ENCODE measurements around the gene HLA-DPA1.

HLA-DPA1 gene

DNA sequence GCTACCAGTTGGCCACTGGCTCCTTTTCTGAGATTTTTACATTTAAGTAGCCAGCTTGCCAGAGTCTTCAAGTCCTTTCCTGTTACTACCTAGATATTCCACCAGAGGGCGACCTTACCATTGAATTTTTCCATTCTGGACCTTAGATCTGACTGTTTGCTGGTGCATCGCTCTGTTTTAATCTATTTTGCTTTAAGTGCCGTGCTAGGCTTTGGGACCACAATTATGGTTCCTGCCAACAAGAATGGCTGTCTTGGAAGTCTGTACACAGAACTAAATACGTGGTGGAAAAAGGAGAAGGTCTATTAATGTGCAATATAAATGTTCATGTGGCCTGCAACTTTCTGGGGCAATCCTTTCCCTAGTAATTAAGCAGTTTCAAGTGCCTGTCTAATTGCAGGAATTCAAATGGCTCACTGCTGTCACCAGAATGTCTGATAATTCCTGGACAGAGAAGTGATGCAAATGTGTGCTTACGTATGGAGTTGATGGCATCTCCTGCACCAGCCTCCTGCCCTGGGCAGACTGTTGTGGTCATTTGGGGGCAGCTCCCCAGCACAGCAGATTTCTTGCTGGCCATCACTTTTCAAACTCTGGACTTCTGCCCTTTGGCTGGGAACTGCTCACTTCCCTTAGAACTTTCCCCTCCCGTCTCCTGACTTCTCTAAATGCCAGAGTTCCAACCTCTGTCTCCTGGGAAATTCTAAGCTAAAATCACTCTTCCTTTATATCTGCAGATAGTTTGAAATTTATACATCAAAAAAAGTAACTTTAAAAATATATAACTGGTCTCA lies 58.4 kb downstream of the HLA-DPA1 start:
- DNase-seq = no peak

Measured in T-helper 9 cell (primary cell).